HepG2 (cell line): ENCODE measurements around the gene ZBTB4. TPM values are rescaled to one million over a fixed set of nuclear protein-coding genes. Genes with fewer than 3 reads are reported as not detected.

ENCODE experiments used
- MYPOP ChIP-seq: sonication (generic); formaldehyde crosslinking; IDR thresholded peaks from 2 replicates; pipeline ENCODE4 v1.8.1; 2023; ENCODE audit warnings: mild to moderate bottlenecking, moderate library complexity, missing genetic modification reagents
- POLR2G ChIP-seq: fragments of 200-400 bp; formaldehyde crosslinking; IDR thresholded peaks from 2 replicates; pipeline ENCODE4 v1.6.1; 2018; ENCODE audit warnings: mild to moderate bottlenecking, low read depth, low read length, moderate library complexity
- SRSF1 ChIP-seq: fragments of 200-400 bp; formaldehyde crosslinking; optimal IDR thresholded peaks from 2 replicates; pipeline ENCODE3; 2017; ENCODE audit warnings: mild to moderate bottlenecking, low read depth, low read length, moderate library complexity
- TEAD3 ChIP-seq: optimal IDR thresholded peaks from 2 replicates; pipeline ENCODE3; 2016; ENCODE audit warnings: borderline replicate concordance
- YEATS2 ChIP-seq: sonication (generic); formaldehyde crosslinking; IDR thresholded peaks from 2 replicates; pipeline ENCODE4 v1.4.0; 2020; ENCODE audit warnings: missing genetic modification reagents, borderline replicate concordance
- ZNF142 ChIP-seq: sonication (generic); formaldehyde crosslinking; IDR thresholded peaks from 2 replicates; pipeline ENCODE4 v1.4.0; 2020; ENCODE audit warnings: missing genetic modification reagents
- ZNF687 ChIP-seq: sonication (generic); formaldehyde crosslinking; IDR thresholded peaks from 2 replicates; pipeline ENCODE4 v1.5.1; 2020; ENCODE audit warnings: mild to moderate bottlenecking, missing genetic modification reagents, moderate library complexity
- polyA plus RNA-seq, 8 experiments: library from polyadenylated mRNA; depleted of rRNA in 3 of 8; stranded (reverse) in 7 of 8; unstranded in 1 of 8; fragments of >200 nt; fragmentation: Illumina TruSeq in 4 of 8; extraction: Trizol in 4 of 8; gene quantifications; 2 replicates each; pipeline versions ENCODE4 v1.2.1 to v1.2.3, GENCODE V29; 2011 to 2016; ENCODE audit warnings: low read depth in 4 of 8, missing spikeins in 1 of 8, mixed read lengths in 1 of 8; ENCODE audit not compliant: insufficient read depth in 1 of 8
- total RNA-seq, 5 experiments: library from RNA; depleted of rRNA; stranded (reverse); fragments of >200 nt; fragmentation: Illumina TruSeq; extraction: Trizol; gene quantifications; 2 replicates each; pipeline ENCODE4 v1.2.3, GENCODE V29; 2016; ENCODE audit warnings: low read depth in 1 of 5

Gene ZBTB4
- total and polyA plus RNA-seq, 2 of the 13 experiments (the other 11 are each of a cell fraction or from before 2014, with no cell fraction given): 4.3 to 7.4 TPM

- TF ChIP-seq TEAD3 (CRISPR knock-in tag) (no peak), SRSF1 (no peak), YEATS2 (CRISPR knock-in tag) (no peak), MYPOP (no peak), ZNF687 (CRISPR knock-in tag) (peak; percentile 25; the same call in 1 of the 2 replicates), POLR2G (0 out of 2 replicates have a peak, but pooled peaks have one; percentile 22), ZNF142 (CRISPR knock-in tag) (no peak)
Observed at GRCh38 chr17:7418472-7419152, 60.8 kb downstream of the ZBTB4 start (continued).
